Adrenal gland (tissue), 12 donors: ENCODE measurements around the gene PTPRN2. TPM values are rescaled to one million over a fixed set of nuclear protein-coding genes. Genes with fewer than 3 reads are reported as not detected.

Experiments used
- DNase-seq, 7 donors: peaks; one replicate each; pipeline ENCODE4 v3.0.0-alpha.2; 2019 to 2020
- H3K27ac ChIP-seq, 5 donors: fragments of 200-600 bp; sonication (generic) in 4 of 5; 1 replicate in 3 of 5; 2 replicates in 2 of 5; pipeline versions ENCODE4 v1.5.1 to v1.8.0; 2016 to 2020; ENCODE audit warnings: mild to moderate bottlenecking in 1 of 5
- H3K27me3 ChIP-seq: fragments of 200-600 bp; 2 replicates; pipeline ENCODE4 v1.8.0; 2021
- H3K36me3 ChIP-seq, 2 donors: fragments of 200-600 bp; replicated peaks in 1 of 2; 1 replicate in 1 of 2; 2 replicates in 1 of 2; pipeline versions ENCODE4 v1.5.1 to v1.8.0; 2018 to 2022
- H3K4me1 ChIP-seq, 2 donors: fragments of 200-600 bp; replicated peaks in 1 of 2; 1 replicate in 1 of 2; 2 replicates in 1 of 2; pipeline versions ENCODE4 v1.5.1 to v1.8.0; 2018 to 2021
- H3K4me3 ChIP-seq, 4 donors: fragments of 200-600 bp; sonication (generic) in 3 of 4; one replicate each; pipeline ENCODE4 v1.5.1; 2016 to 2018
- H3K9me3 ChIP-seq, 3 donors: fragments of 200-600 bp; sonication (generic) in 1 of 3; replicated peaks in 1 of 3; 1 replicate in 2 of 3; 2 replicates in 1 of 3; pipeline versions ENCODE4 v1.5.1 to v1.8.0; 2016 to 2021
- CTCF ChIP-seq, 6 experiments: fragments of 450-650 bp in 4 of 6; fragments of 200-600 bp in 2 of 6; sonication (generic) in 1 of 6; IDR thresholded peaks; 1 replicate in 5 of 6; 2 replicates in 1 of 6; pipeline versions ENCODE4 v1.5.1 to v1.8.0; 2016 to 2021; ENCODE audit warnings: antibody characterized with exemption in 6 of 6, mild to moderate bottlenecking in 2 of 6, moderate library complexity in 1 of 6
- POLR2A ChIP-seq, 2 donors: fragments of 450-650 bp; IDR thresholded peaks; one replicate each; pipeline ENCODE4 v1.6.1; 2017; ENCODE audit warnings: antibody characterized with exemption in 2 of 2, mild to moderate bottlenecking in 2 of 2, moderate library complexity in 1 of 2
- WGBS, 4 donors: extraction: QIAGEN DNeasy Blood & Tissue Kit in 2 of 4; methylation state at CpG; one replicate each; pipeline versions ENCODE4 v1.1.5 to v1.1.7; 2013 to 2017; 5-methylcytosine and 5-hydroxymethylcytosine counted together
- intact Hi-C, 2 donors: fragments of 100-400 bp; cut with DNase I; formaldehyde crosslinking; loops; one replicate each; pipeline versions ENCODE4 v1.14.1 to v1.15.0; 2022 to 2023
- polyA plus RNA-seq, 3 donors: library from polyadenylated mRNA; stranded (reverse); fragments of 200-250 nt in 2 of 3; fragments of 350-450 nt in 1 of 3; fragmentation: Illumina TruSeq in 1 of 3; extraction: RNeasy Lipid Tissue Mini Kit (QIAGEN cat#74804) in 1 of 3; gene quantifications; one replicate each; pipeline ENCODE4 v1.2.3, GENCODE V29; 2013 to 2014
- total RNA-seq, 9 donors: library from RNA; depleted of rRNA in 4 of 9; stranded (reverse); fragments of >200 nt in 4 of 9; fragments of 120-200 nt in 1 of 9; fragmentation: NEBNext Ultra II Directional in 1 of 9; extraction: Animal tissue kit (Norgen Biotek cat#: 25700) in 1 of 9; gene quantifications; one replicate each; pipeline versions ENCODE4 v1.1.0 to v1.2.4, GENCODE V29; 2013 to 2023
- donor health status: healthy with polysubstance abuse.
- donor health status: Bipolar disorder and iron deficiency.
- donor health status: DM: yes; HTN: yes; CAD: no.
- donor health status: DM: no; HTN: no; CAD: no.
- donor health status: DM: no; HTN: no; CAD: no.
- donor health status: DM: yes; HTN: yes; CAD: no.

The PTPRN2 gene
- total and polyA plus RNA-seq, 12 donors, result 2.2 to 16.2 (median 3.4) TPM

- no peak for DNase-seq
- 67 to 89% (median 78%) methylated on average over 8 of the region's 8 CpGs for WGBS, 4 donors
- no peak overlapping the region for H3K27ac ChIP-seq
Observed at GRCh38 chr7:158364451-158364850, 223.2 kb downstream of the PTPRN2 start.

DNA sequence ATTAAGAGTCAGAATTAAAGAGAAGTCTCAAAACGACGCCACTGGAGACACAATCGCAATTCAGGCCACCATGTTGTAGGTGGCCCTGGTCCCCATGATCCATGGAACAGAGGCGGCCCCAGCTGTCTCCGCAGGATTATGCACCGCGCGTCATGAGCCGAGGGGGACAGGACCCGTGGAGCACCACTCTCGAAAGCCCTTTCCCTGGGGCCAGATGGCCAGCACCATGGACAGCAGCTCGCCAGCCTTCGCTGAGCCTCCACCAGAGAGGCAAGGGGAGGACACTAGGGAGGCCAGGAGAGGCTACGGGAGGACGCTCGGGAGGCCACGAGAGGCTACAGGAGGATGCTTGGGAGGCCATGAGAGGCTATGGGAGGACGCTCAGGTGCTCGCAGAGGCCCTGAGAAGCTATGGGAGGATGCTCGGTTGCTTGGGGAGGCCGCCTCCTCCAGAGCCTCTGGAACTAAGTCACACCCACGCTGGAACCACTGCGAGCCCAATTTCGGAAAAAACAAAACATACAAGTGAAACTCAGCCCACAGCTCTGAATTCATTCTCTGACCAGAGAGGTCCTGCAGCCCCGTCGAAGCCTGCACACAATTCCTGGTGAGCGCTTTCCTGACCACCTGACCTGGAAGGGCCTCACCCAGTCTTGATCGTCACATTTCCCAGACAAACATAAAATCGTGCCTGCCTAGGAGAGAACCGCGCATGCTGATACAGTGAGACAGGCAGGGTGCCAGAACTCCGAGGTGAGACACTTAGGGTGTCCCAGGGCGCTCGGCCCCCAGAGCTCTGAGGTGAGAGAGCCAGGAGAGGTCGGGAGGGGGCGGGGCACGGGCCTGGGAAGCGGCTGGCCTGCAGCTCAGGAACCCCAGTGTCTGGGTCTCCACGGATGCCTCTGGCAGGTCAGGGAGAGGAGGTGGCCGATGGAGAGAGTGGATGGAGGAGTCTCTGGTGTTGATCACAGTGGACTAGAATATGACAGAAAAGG, 224.4 kb downstream of the PTPRN2 start:
- intact Hi-C loops, result no loop called here

More at GRCh38 chr7:158364451-158364850, 223.2 kb downstream of the PTPRN2 start:
- Histone ChIP-seq H3K9me3 (no peaks in the 10 kb centered on the region), H3K36me3 (no peaks in the 10 kb centered on the region), H3K4me1 (no peaks in the 10 kb centered on the region), H3K27me3 (no peaks in the 10 kb centered on the region), H3K4me3 (no peak overlapping the region)
- TF ChIP-seq CTCF (IDR thresholded peaks at IDR 0.05), result no peak
- no peak for TF ChIP-seq POLR2A (IDR thresholded peaks at IDR 0.05)
- intact Hi-C loops, result no loop called here

DNA sequence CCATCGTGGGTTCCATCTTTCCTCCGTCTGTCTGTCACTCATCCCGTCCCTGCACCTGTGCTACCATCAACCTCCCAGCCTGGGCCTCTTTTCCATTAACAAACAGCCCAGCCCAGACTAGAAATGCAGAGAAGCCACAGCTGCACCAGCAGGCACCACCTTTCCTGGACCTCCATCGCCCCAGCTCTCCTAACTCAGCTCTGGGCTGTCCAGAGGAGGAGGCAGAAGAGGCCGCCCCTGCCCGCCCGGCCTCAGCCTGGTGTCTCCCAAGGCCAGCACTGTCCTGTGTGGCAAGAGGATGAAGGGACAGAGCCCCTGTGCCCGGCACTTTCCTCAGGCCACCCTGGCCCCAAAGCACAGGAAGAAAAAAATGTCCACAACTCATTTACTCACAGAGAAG, 225.6 kb downstream of the PTPRN2 start:
- intact Hi-C loops, result no loop called here
- Histone ChIP-seq H3K4me1 (no peaks in the 10 kb centered on the region), H3K27ac (no peak overlapping the region), H3K27me3 (no peaks in the 10 kb centered on the region), H3K4me3 (no peak overlapping the region), H3K36me3 (no peaks in the 10 kb centered on the region), H3K9me3 (no peaks in the 10 kb centered on the region)
- DNase-seq, result peak in 1 of 7 donors; percentile 6
- WGBS, 4 donors, result 81 to 87% (median 82%) methylated on average over 8 of the region's 8 CpGs
- TF ChIP-seq CTCF (IDR thresholded peaks at IDR 0.05) (no peak), POLR2A (IDR thresholded peaks at IDR 0.05) (no peak)

More for the DNA sequence above, 224.4 kb downstream of the PTPRN2 start:
- WGBS, 4 donors, result 71 to 80% (median 75%) methylated on average over 30 to 40 of the region's 40 CpGs
- Histone ChIP-seq H3K9me3 (no peaks in the 10 kb centered on the region), H3K4me1 (no peaks in the 10 kb centered on the region), H3K4me3 (no peak overlapping the region), H3K27me3 (no peaks in the 10 kb centered on the region), H3K36me3 (no peaks in the 10 kb centered on the region), H3K27ac (no peak overlapping the region)
- peak in 1 of 7 donors; percentile 42 for DNase-seq
- TF ChIP-seq CTCF (IDR thresholded peaks at IDR 0.05) (no peak), POLR2A (IDR thresholded peaks at IDR 0.05) (no peak)

DNA sequence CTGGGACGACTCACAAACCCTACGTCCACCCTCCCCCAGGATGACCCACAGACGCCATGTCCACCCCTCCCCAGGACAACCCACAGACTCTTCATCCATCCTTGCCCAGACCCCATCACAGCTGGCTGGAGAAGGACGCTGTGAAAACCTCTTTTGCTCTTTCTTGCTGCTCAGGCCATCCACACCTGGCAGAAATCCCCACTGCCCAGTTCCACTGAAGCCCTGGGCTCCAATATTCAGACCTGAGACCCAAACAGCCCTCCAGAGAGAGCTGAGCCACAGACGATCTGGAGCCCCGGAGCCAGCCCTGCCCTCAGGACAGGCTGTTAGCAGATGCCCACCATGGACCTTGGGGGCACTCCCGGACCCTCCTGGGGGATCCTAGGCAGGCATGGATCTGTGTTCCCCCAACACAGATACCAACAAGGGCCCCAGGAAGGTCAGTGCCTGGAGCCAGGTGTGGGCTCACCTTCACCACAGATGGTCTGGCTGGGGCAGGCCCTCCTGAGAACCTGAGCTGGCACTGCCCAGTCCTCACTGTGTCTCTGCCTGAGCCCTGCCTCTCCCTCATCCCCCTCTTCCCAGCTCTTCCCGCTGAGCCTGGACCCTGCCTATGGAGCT, 226.2 kb downstream of the PTPRN2 start:
- H3K9me3 ChIP-seq, result no peaks in the 10 kb centered on the region
- WGBS, 4 donors, result 62 to 79% (median 72%) methylated on average over 5 to 7 of the region's 8 CpGs
- H3K27ac ChIP-seq, result no peak overlapping the region
- DNase-seq, result peak in 1 of 7 donors; percentile 29
- no peak overlapping the region for H3K4me3 ChIP-seq
- no peak for TF ChIP-seq CTCF (IDR thresholded peaks at IDR 0.05)
- no peak for TF ChIP-seq POLR2A (IDR thresholded peaks at IDR 0.05)
- H3K4me1 ChIP-seq, result no peaks in the 10 kb centered on the region
- intact Hi-C loops, result no loop called here
- no peaks in the 10 kb centered on the region for H3K27me3 ChIP-seq
- H3K36me3 ChIP-seq, result no peaks in the 10 kb centered on the region
